GM19023 (cell line): Measurements from ENCODE around the gene NCKIPSD.

Experiments
- ATAC-seq: cut with Tn5 transposase; IDR thresholded peaks from one replicate; pipeline ENCODE4 v1.9.1; 2021; ENCODE audit warnings: mild to moderate bottlenecking, moderate library complexity; ENCODE audit not compliant: unreplicated experiment

The NCKIPSD gene

DNA sequence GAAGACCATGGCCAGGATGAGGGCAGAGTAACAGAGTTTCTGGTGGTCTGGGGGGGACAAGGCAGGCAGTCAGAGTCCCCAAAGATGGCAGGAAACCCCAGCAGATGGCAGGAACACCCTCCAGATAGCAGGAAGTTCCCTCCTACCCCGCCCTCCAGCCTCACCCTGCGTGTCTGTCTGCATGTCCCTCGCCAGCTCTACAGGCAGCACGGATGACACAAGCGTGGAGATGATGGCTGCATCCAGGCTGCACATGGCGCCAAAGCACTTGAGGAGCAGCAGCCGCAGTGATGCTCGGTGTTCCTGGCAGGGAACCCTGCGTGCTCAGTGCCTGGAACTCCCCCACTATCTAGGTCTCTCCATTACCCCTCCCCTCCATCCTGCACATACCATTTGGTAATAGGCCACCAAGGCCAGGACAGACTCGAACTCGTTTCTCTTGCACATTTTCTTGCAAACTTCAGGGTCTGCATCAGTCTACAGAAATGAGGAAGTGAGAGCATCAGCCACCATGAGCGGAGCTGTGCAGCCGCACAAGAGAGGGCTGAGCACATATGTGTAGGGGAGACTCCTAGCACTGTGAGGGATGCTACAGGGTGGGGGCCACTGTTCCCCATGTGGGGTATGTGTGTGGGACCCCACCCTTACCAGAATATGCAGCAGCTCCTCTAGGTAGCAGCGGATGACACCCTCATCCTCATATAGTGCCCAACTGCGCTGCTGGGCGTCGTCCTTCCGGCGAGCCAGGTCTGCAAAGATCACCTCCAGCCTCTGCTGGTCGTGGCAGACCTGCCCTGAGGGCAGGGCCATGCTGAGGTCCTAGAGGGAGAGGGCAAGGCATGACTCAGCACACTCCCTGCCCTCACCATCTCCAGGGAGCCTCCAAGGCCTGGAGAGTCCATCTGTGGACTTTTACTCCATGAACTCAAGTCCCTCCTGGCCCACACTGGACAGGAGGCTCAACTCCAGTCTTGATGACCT is 6.0 kb downstream of the NCKIPSD start:
- no peak for ATAC-seq

DNA sequence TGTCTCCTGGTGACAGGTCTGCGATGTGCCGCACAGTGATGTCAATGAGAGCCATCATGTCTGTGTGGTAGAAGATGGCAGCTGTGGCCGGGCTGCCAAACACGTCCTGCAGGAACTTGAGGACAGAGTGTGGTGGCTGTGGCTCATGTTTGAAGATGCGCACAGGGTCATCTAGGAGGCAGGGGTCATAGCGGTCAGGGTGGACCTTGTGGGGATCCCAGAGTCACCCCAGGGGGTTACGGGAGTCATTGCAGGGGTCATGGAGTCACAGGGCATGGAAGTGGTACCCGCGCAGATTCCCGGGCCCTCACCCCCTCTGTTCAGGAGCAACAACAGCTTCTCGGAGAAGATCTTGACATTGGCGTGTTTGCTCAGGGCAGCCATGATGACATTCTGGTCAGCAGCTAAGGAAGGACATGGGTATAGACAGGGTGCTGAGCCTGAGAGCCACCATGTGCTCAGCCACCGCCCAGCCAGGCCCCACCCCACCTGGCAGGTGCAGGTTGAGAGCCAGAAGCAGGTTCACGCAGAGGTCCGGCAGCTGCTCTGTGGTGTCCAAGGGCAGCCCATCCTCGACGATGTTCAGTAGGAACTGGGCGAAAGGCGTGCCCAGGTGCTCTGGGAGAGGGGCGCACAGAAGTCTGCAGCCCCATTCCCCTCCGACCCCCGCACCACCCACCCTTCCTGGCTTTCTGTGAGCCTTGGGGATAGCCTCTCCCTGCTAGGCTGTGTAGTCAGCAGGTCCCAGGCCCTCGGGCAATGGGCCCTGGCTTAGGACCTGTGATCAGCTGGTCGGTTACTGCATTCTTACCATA is 6.9 kb downstream of the NCKIPSD start:
- no peak for ATAC-seq

DNA sequence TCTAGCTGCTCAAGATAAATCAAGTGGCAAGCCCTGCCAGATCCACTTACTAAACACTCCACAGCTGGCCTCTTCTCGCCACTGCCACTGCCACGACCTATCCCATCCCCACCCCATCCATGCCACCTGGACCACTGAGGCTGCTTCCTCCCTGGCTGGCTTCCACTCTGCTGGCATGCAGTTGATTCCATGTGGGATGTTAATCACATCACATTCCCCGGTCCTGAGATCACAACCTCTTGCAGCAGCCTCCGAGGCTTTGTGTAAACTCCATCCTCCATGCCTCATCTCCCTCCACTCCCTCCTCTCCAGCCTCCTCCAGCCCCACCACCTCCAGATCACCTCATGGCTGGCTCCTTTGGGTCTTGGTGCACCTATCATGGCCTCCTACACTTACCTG is 7.7 kb downstream of the NCKIPSD start:
- ATAC-seq = no peak

DNA sequence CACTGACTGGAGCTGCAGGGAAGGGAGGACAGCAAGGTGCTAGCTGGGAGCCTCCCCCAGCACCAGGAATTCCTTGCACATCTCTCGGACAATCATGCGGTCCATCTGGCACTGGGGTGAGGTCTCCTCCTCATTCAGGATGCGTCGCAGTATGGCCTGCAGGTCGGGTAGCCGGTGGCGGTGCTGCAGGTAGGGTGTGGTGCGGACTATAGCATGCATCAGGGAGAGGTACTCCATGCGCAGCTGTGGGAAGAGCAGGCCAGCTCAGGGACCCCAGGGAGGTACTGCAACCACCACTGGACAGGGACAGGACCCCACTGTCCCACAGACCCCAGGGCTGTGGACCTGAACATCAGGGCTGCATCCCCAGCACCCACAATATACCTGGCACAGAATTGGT is 11.2 kb downstream of the NCKIPSD start:
- ATAC-seq = no peak

DNA sequence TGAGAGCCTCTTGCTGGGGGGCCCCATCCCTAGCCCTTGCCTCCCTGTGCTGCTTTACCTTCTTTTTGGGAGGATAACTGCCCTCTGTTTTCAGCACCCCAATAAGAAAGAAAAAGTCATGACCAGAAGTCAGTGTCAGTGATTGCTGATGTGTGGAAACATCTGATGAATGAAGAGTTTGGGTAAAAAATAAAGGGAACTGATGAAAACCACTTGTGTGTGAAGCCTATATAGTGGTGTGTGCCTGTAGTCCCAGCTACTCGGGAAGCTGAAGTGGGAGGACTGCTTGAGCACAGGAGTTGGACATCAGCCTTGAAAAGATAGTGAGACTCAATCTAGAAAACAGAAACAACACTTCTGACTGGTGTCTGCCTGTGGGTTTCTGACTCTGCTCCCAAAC is 13.2 kb downstream of the NCKIPSD start:
- ATAC-seq = no peak

DNA sequence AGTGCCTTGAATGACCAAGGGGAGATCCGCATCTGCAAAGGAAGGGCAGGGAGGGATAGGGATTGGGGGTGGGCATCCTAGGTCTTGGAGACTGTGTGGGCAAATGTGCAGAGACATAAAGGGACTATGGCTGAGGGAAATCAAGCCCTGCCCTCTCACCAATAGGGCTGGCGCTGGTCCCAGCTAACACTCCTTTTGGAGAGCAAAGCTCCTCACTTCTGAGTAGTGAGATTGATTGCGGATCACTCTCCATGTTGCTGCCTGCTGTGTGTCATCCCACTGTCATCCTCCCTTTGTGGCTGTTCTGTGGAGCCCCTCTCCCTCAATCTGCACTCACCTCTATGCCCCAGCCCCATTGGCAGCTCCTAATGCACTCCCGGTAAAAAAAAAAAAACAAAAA is 20.8 kb downstream of the NCKIPSD start:
- no peak for ATAC-seq

DNA sequence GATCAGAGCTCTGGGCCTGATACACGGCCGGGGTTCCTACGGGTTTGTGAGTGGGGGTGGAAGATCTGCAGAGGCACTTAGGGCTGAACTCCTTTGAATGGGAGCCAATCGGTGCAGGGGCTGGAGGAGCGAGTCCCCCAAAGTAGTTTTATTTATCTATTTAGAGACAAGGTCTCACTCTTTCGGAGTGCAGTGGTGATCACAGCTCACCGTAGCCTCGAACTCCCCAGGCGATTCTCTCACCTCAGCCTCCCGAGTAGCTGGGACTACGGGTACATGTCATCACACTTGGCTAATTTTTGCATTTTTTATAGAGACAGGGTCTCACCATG is 21.4 kb downstream of the NCKIPSD start:
- no peak for ATAC-seq

DNA sequence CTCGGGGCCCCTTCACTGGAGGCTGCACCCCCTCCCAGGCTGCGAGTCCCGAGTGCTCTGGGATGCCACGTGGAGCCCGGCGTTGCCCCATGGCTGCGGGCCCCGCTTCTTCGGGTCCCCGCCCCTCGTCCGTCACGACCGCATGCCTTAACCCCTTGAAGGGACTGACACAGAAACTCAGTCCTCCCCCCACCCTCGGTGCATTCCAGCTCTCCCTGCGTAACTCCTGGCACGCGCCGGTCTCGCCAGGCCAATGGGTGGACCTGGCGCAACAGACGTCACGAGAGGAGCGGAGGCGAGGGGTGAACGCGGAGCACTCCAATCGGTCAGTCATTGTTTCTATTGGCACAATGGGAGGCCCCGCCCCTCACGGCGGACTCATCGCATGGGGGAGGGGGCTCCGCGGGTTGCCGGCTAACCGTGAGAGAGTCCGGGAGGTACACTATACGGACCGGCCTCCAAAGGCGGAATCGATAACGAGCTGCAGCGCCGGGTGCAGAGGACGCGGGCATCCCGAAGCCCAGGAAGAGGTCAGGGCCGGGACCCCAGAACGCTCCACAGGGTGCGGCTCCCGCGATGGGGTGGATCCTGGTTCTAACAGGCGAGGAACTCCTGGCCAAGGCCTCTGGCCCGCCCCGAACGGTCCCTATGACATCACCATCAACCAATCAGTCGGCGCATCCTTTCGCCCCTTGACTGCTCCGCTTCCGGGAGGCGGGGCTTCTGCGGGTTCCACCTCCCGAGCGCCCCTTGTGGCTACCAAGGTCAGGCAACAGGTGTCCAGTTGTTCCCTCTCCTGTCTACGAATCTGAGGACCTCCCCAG is 22.0 kb downstream of the NCKIPSD start:
- ATAC-seq = peak; percentile 83

DNA sequence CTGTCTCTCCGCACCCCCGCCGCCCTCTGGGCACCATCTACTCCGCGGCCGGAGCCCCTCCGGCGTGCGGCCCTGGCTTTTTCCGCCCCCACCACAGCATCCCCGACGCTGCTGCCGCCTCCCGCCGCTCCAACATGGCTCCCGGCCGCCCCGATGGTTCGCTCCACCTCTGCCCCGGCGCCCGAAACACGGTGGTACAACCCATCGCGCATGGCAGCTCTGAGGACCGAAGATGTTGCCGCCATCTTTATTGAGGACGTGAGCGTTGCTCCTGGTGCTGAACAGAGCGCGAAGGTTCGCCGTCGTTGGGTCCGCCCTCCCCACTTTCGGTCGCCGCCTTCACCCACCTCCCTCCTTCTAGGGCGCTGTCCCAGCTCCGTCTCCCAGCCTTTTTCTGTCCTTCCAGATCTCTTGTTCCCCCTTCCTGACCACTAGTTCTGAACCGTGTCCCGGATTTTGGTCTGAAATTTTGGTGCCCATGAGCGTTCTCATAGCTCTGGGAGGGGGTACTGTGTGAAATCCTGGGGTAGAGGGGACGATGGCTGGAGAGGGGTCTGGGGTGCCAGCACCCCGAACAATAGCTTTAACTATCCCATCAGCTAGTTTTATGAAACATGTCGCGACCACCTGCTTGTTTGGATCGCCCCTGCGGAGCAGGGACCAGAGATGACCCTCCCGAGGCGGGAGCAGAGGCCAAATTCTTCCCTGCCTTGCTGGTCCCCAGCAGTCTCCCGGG is 22.8 kb downstream of the NCKIPSD start, which contains the start of gene CELSR3:
CELSR3 (minus strand) TSS at position 134 of the 736 bp plus-strand sequence. CDS start 252 bp downstream, outside the sequence.
- ATAC-seq = no peak

DNA sequence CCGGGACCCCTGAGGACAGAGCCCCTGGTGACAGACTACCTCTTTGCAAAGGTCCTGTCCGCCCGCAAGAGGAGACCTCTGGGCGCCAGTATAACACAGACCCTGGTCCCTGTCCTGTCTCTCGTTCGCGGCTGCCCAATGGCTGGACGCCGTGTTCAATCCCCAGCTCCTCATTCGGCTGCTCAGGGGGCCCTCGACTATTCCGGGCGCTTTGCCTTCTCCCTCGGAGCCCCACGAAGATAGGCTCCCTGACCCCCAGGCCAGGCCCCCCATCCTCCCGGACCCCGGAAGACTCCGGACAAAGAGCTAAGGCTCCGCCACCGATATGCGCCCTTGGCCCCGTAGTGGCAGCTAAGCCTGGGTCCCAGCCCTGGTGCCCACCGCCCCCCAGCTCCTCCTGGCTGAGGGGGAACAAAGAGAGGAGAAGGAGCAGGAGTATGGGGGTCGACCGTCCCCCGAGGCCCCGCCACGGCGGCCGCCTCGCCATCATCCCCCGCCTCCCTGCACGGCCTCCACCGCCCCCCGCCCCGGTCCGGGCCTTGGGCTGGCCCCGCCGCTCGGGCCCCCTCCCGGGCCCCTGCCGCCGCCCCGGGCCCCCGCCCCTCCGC is 23.5 kb downstream of the NCKIPSD start:
- ATAC-seq = no peak

DNA sequence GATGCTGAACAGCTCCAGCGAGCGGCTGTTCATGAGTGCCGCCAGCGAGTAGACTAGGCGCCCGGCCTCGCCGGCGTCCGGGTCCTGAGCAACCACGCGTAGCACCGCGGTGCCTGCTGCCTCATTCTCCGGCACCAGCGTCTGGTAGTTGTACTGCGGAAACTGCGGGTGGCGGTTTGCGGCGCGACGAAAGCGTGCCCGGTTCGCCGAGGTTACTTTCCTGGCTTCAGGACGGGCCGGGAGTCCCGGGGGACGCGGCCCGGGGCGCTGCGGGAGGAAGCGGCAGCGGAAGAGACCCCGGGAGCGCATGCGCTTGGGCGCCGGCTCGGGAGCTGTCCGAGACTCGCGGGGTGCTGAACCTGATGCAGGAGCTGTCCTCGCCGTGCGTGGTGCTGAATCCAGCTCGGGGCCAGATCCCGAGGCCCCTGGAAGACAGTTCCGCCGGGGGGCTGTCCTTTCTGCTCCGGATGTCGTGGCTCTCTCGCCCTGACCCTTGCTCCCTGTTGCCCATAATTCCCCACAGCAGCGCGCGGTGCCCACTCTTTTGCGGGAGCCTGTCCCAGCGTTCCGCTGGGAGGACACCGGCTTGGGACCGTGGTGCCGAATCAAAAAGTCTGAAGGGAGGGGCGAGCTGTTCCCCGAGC is 24.1 kb downstream of the NCKIPSD start:
- no peak for ATAC-seq

DNA sequence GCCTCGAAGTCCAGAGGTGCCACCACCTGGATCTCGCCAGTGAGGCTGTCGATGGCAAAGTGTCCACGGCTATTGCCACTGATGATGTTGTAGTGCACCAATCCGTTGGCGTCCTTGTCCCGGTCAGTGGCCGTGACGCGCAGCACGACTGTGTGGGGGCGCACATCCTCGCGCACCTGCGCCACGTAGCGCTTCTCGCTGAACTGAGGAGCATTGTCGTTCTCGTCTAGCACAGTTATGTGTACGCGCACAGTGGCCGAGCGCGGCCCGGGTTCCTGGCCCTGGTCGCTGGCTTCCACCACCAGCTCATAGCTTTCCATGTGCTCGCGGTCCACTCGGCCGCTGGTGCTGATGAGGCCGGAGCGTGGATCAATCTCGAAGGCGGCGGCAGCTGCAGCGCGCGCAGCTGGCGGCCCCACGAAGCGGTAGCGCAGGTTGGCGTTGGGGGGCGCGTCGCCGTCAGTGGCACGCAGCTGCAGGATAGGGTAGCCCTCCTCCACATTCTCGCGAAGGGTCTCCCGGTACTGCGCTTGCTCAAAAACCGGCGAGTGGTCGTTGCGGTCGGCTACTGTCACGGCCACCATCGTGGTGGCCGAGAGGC is 24.8 kb downstream of the NCKIPSD start:
- ATAC-seq = no peak

DNA sequence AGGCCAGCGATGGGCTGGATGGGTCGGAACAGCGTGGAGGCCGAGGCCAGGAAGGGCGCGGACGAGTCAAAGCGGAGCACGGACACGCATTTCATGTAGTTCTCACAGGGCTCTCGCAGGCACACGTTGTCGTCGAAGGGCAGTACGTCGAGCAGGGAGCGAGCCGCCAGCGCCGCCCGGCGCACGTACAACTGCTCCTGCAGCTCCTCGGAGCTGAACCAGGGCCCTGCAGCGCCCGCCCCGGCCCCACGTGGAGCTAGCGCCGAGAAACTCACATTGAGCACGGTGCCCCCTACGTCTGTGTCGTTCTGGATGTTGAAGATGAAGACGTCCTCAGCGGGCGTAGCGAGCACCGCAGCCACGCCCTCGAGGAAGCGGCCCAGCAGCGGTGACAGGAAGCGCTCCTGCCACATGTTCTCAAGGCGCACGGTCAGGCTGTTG is 28.9 kb downstream of the NCKIPSD start:
- no peak for ATAC-seq

DNA sequence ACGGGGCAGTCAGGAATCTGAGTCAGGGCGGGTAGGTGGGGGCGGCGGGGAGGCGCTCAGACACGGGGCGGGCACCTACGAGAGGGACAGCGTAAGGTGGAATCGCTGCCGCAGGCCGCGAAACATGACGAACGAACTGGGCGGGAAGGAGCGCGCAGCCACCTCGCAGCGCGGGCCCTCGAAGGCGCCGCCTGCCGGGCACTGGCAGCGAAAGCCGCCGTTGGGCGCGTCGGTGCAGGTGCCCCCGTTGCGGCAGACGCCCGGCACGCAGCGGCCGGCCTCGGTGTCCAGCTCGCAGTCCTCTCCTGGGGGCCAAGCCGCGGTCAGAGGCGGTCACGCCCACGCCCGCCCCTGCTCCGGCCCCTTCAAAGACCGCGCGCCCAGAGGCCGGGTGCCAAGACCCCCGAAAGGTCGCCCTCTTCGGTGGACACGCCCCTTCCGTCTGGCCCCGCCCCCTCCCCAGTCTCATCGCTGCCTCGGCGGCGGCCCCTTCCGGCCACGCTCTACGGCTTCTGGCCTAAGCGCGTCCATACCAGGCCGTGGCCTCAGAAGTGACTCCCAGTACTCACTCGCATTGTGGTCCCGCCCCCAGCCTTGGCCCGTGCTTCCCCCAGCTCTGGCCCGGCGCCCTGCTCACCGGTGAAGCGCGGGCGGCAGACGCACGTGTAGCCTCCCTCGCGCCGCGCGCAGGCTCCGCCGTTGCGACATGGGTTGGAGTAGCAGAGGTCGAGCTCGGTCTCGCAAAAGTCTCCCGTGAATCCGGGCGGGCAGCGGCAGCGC is 29.5 kb downstream of the NCKIPSD start:
- ATAC-seq = peak; percentile 62

DNA sequence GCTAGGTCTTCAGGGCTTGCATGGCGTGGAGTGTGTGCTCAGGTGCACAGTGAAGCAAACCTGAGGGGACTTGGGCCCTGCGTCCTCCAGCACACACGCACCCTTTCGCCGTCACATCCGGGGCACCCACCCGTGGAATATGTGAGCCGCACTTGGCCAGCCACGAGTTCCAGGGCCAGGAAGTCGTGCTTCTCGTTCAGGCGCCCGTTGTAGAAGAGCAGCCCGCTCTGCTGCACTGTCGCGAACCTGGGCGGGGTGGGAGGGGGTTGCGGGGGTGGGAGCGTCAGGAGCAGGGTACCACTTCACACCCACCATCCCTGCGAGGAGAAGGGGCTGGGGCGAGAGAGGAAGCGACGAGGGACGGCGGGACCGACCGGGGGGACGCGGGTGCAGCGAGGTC is 30.1 kb downstream of the NCKIPSD start:
- ATAC-seq = no peak

DNA sequence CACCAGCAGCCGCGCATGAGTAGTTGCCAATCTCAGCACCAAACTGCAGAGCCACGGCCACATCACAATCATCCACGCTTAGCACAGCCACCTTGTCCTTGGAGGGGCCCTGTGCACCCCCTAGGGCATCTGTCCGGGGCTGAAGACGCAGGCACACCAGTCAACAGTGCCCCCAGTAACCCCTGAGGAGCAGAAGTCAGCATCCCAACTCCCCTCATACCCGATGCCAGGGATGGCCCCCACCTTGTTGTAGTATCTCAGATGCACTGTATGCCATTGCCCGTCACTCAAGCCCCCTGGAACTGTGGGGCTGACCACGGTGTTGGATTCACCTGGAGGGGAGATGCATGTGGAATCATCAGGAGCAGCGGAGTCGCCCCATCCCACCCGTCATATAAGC is 30.7 kb downstream of the NCKIPSD start:
- no peak for ATAC-seq

DNA sequence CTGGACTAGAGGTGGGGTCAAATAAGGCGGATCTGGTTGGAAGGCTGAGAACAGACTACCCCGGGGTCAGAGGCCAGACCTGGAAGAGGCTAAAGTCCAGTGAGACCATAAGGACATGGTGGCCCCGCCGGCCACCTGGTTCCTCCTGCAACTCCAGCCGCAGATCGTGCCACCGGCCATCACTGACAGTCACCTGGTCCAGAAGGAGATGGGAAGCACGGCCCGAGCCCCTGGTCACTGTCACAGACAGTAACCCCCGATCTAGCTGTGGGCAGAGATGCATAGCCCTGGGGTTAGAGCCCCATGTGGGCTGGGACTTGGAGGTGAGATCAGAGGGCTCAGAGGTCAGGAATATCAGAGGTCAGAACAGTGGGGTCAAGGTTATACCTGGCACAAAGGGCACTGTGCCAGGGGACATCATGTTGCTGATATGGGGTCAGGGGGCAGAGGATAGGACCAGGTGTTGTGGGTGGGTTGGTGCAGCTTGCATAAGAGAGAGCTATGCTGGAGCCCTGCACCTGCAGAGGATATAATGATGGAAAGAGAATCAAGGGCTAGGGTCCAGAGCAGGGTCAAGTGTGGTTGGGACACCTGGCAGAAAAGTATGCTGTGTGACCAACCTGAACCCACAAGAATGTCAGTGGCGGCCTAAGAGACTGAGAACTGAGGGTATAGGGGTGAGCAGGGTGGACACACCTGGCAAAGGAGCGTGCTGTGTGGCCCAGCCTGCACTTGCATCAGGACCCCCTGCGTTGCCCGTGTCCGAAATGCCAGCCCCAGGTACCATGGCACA is 32.6 kb downstream of the NCKIPSD start:
- no peak for ATAC-seq
